Measurements from ENCODE around the gene METTL24.

GRCh38 chr6:110198561-110198960 lies 159.6 kb downstream of the METTL24 start:
- TF ChIP-seq POLR2A (IDR thresholded peaks at IDR 0.05; ENCODE audit: control extremely low read depth in 1 of 2, low read depth in 2 of 2, low read length in 2 of 2) (no peak), TBP (IDR thresholded peaks at IDR 0.05; ENCODE audit: low read depth, low read length) (no peak), POLR2AphosphoS5 (IDR thresholded peaks at IDR 0.05; ENCODE audit: low read depth, low read length) (no peak), EZH2 (IDR thresholded peaks at IDR 0.05; ENCODE audit: low read depth, low read length, severe bottlenecking) (no peak), CTCF (IDR thresholded peaks at IDR 0.05; ENCODE audit: control extremely low read depth in 1 of 3, insufficient read depth in 1 of 3, low read depth in 1 of 3, low read length in 3 of 3) (no peak), RBBP5 (IDR thresholded peaks at IDR 0.05; ENCODE audit: borderline replicate concordance, low read depth, low read length) (no peak), CHD7 (IDR thresholded peaks at IDR 0.05; ENCODE audit: insufficient replicate concordance, low read length) (no peak)
